IMR-90 (cell line): ENCODE results near the gene AQP6. TPM values are rescaled to one million over a fixed set of nuclear protein-coding genes. Genes with fewer than 3 reads are reported as not detected.

Experiments
- ATAC-seq: fragments of 200-7000 bp; cut with Tn5 transposase; 2 replicates; pipeline ENCODE4 v1.9.1; 2020; ENCODE audit warnings: low read depth, mild to moderate bottlenecking, moderate library complexity
- BruUV-seq: library from RNA; stranded (reverse); fragments of 400-500 nt; replicated peaks from 2 replicates; lab custom pipeline; 2021; lab: Mats Ljungman, UMichigan
- CTCF ChIA-PET: fragments of 300-600 bp; formaldehyde crosslinking; extraction: SDS; loops from one replicate; lab custom pipeline; 2021; ENCODE audit warnings: antibody characterized with exemption; lab: Yijun Ruan, JAX
- POLR2A ChIA-PET: fragments of 300-600 bp; sonication (Branson Sonifier 250); formaldehyde crosslinking; loops from one replicate; lab custom pipeline; 2022; ENCODE audit warnings: antibody characterized with exemption; ENCODE audit not compliant: unreplicated experiment; lab: Charles Lee
- DNase-seq: peaks from one replicate; pipeline ENCODE4 v3.0.0; 2013
- H2AFZ ChIP-seq: replicated peaks from 2 replicates; pipeline ENCODE3; 2013; ENCODE audit warnings: low read length, mild to moderate bottlenecking; ENCODE audit not compliant: poor library complexity
- H2AK5ac ChIP-seq: 2 replicates; pipeline ENCODE4 v1.6.1; 2013; ENCODE audit warnings: low read depth, low read length, inconsistent platforms
- H2AK9ac ChIP-seq: replicated peaks from 2 replicates; pipeline ENCODE3; 2013; ENCODE audit warnings: mild to moderate bottlenecking, low read depth, low read length, moderate library complexity; ENCODE audit not compliant: poor library complexity
- H2BK120ac ChIP-seq: 2 replicates; pipeline ENCODE4 v1.6.1; 2013; ENCODE audit warnings: low read depth, low read length, inconsistent platforms
- H2BK15ac ChIP-seq: 3 replicates; pipeline ENCODE4 v1.6.1; 2013; ENCODE audit warnings: low read depth, low read length, inconsistent platforms
- H2BK20ac ChIP-seq: 2 replicates; pipeline ENCODE4 v1.6.1; 2013; ENCODE audit warnings: low read depth, mild to moderate bottlenecking, inconsistent platforms, low read length, moderate library complexity
- H2BK5ac ChIP-seq: 2 replicates; pipeline ENCODE4 v1.6.1; 2013; ENCODE audit warnings: mild to moderate bottlenecking, low read depth, low read length, inconsistent platforms; ENCODE audit not compliant: poor library complexity, severe bottlenecking
- H3K14ac ChIP-seq: replicated peaks from 2 replicates; pipeline ENCODE4 v1.6.1; 2013; ENCODE audit warnings: low read depth, low read length, inconsistent platforms
- H3K18ac ChIP-seq: 2 replicates; pipeline ENCODE4 v1.6.1; 2013; ENCODE audit warnings: low read depth, low read length, control low read depth
- H3K23ac ChIP-seq: 2 replicates; pipeline ENCODE4 v1.6.1; 2013; ENCODE audit warnings: low read depth, low read length, inconsistent platforms
- H3K27ac ChIP-seq: 2 replicates; pipeline ENCODE4 v1.5.1; 2013; ENCODE audit warnings: mild to moderate bottlenecking, control low read depth, low read length; ENCODE audit not compliant: insufficient read depth
- H3K27me3 ChIP-seq: 2 replicates; pipeline ENCODE4 v1.6.1; 2013; ENCODE audit warnings: low read length; ENCODE audit not compliant: control insufficient read depth, insufficient read depth
- H3K36me3 ChIP-seq: 2 replicates; pipeline ENCODE4 v1.6.1; 2013; ENCODE audit warnings: low read length, mixed read lengths; ENCODE audit not compliant: control insufficient read depth, insufficient read depth
- H3K4ac ChIP-seq: 2 replicates; pipeline ENCODE4 v1.6.1; 2013; ENCODE audit warnings: low read depth, low read length, inconsistent platforms
- H3K4me1 ChIP-seq: 2 replicates; pipeline ENCODE4 v1.6.1; 2013; ENCODE audit warnings: low read length, mixed read lengths; ENCODE audit not compliant: control insufficient read depth, insufficient read depth
- H3K4me2 ChIP-seq: 2 replicates; pipeline ENCODE4 v1.6.1; 2013; ENCODE audit warnings: low read depth, mild to moderate bottlenecking, control low read depth, low read length, moderate library complexity
- H3K4me3 ChIP-seq: 2 replicates; pipeline ENCODE4 v1.5.1; 2013; ENCODE audit warnings: low read depth, mild to moderate bottlenecking, control low read depth, low read length, moderate library complexity; ENCODE audit not compliant: insufficient read depth
- H3K56ac ChIP-seq: 2 replicates; pipeline ENCODE4 v1.6.1; 2013; ENCODE audit warnings: low read length, inconsistent platforms; ENCODE audit not compliant: insufficient read depth; ENCODE audit errors: extremely low read depth
- H3K79me1 ChIP-seq, 2 experiments: 2 replicates each; pipeline ENCODE4 v1.6.1; 2013; ENCODE audit warnings: low read length in 2 of 2, inconsistent platforms in 1 of 2, low read depth in 1 of 2
- H3K9ac ChIP-seq: 2 replicates; pipeline ENCODE4 v1.6.1; 2013; ENCODE audit warnings: low read depth, low read length, control low read depth
- H3K9me1 ChIP-seq: 2 replicates; pipeline ENCODE4 v1.6.1; 2013; ENCODE audit warnings: low read length, inconsistent platforms; ENCODE audit not compliant: insufficient read depth
- H3K9me3 ChIP-seq: 2 replicates; pipeline ENCODE4 v1.6.1; 2013; ENCODE audit warnings: low read length; ENCODE audit not compliant: control insufficient read depth, insufficient read depth
- H4K20me1 ChIP-seq: 2 replicates; pipeline ENCODE4 v1.6.1; 2013; ENCODE audit warnings: low read length, inconsistent platforms; ENCODE audit not compliant: insufficient read depth
- H4K5ac ChIP-seq: 2 replicates; pipeline ENCODE4 v1.6.1; 2013; ENCODE audit warnings: mild to moderate bottlenecking, low read depth, low read length, control low read depth
- H4K8ac ChIP-seq, 2 experiments: 2 replicates each; pipeline ENCODE4 v1.6.1; 2013; ENCODE audit warnings: low read depth in 2 of 2, low read length in 2 of 2, control low read depth in 1 of 2, inconsistent platforms in 1 of 2
- H4K91ac ChIP-seq: 2 replicates; pipeline ENCODE4 v1.6.1; 2013; ENCODE audit warnings: low read depth, low read length, inconsistent platforms; ENCODE audit not compliant: insufficient read depth
- CEBPB ChIP-seq: IDR thresholded peaks from 2 replicates; pipeline ENCODE4 v1.6.1; 2012; ENCODE audit warnings: low read depth, low read length, improper control_type of control experiment
- ELK1 ChIP-seq: fragments of 150-350 bp; IDR thresholded peaks from 2 replicates; pipeline ENCODE4 v1.6.1; 2016; ENCODE audit warnings: low read depth, mild to moderate bottlenecking, low read length, moderate library complexity, borderline replicate concordance
- SMC3 ChIP-seq: fragments of 150-350 bp; IDR thresholded peaks from 2 replicates; pipeline ENCODE4 v1.6.1; 2016; ENCODE audit warnings: low read depth, mild to moderate bottlenecking, antibody characterized with exemption, low read length, moderate library complexity
- WGBS, 2 experiments: methylation state at CpG; one replicate each; pipeline versions ENCODE4 v1.1.5 to v1.1.7; 2013; ENCODE audit warnings: missing lambda C conversion rate in 2 of 2; ENCODE audit not compliant: insufficient read length in 1 of 2; ENCODE audit errors: extremely low coverage in 2 of 2; 5-methylcytosine and 5-hydroxymethylcytosine counted together
- dilution Hi-C: fragments of 300-500 bp; cut with HindIII; formaldehyde crosslinking; loops from one replicate; pipeline ENCODE4 v1.14.3; 2018; ENCODE audit warnings: low sequenced_read_pairs; ENCODE audit not compliant: unreplicated experiment
- in situ Hi-C: fragments of 300-500 bp; cut with MboI; formaldehyde crosslinking; loops from 3 replicates; pipeline ENCODE4 v1.14.3; 2019; ENCODE audit warnings: low sequenced_read_pairs, inconsistent platforms, mixed read lengths
- intact Hi-C: fragments of 100-400 bp; cut with micrococcal nuclease; formaldehyde crosslinking; loops from 2 replicates; pipeline ENCODE4 v1.10.0; 2022
- polyA plus RNA-seq, 3 experiments: library from polyadenylated mRNA; depleted of rRNA; stranded (reverse); fragments of >200 nt; gene quantifications; 2 replicates each; pipeline ENCODE4 v1.2.3, GENCODE V29; 2012; ENCODE audit warnings: low replicate concordance in 1 of 3
- total RNA-seq: library from RNA; depleted of rRNA; stranded (reverse); fragments of >200 nt; gene quantifications from 2 replicates; pipeline ENCODE4 v1.2.3, GENCODE V29; 2012

Gene AQP6
- total and polyA plus RNA-seq, 2 of the 4 experiments (the other 2 are of a cell fraction) = not detected

DNA sequence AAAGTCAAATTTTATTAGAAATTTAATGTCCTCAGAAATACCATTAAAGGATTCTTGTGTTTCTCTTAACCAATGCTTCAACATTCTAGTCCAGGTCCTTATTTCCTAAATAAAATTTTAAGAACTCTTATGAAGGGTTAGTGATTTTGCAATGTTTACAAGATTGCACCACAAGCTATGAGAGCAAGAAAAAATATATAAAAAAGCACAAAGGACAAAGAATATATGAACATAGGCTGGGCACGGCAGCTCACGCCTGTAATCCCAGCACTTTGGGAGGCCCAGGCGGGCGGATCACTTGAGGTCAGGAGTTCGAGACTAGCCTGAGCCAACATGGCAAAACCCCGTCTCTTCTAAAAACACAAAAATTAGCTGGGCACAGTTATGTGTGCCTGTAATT, 44.9 kb downstream of the AQP6 start:
- Histone ChIP-seq H2BK15ac (no peak overlapping the region), H3K9me3 (no peaks in the 10 kb centered on the region), H4K91ac (no peak overlapping the region; the same call in 1 of the 2 replicates), H2BK5ac (peak overlapping the region; percentile 84), H3K23ac (no peak overlapping the region), H3K27me3 (no peaks in the 10 kb centered on the region), H4K5ac (peak overlapping the region; percentile 85), H4K8ac (peak overlapping the region; percentile 47 to 84; a peak in 3 of 4 replicates), H3K9me1 (peaks cover 4% of the 10 kb centered on the region; the same call in 1 of the 2 replicates), H2AK5ac (peak overlapping the region; percentile 65; the same call in 1 of the 2 replicates), H2BK20ac (0 out of 2 replicates have a peak overlapping the region, but pooled peaks have one; percentile 20), H2AK9ac (peak overlapping the region; percentile 17), H3K14ac (no peak overlapping the region; the same call in 1 of the 2 replicates), H4K20me1 (no peaks in the 10 kb centered on the region; the same call in none of the 2 replicates), H2AFZ (no peak overlapping the region), H3K4me3 (no peak overlapping the region), H3K36me3 (0 out of 2 replicates have a peak, but pooled peaks cover 3% of the 10 kb centered on the region), H3K9ac (peak overlapping the region; percentile 67), H3K4ac (no peak overlapping the region), H3K4me1 (peaks cover 6% of the 10 kb centered on the region), H3K18ac (peak overlapping the region; percentile 67), H2BK120ac (peak overlapping the region; percentile 38; the same call in 1 of the 2 replicates), H3K56ac (peak overlapping the region; percentile 28), H3K79me1 (peaks cover 15 to 40% of the 10 kb centered on the region in 2 experiments), H3K4me2 (peak overlapping the region; percentile 58), H3K27ac (peak overlapping the region; percentile 91)
- ChIA-PET CTCF (interaction anchor here (0.9 to 3.3 kb wide), 3 partner anchors 21 to 253 kb away, joined by 3 to 12 read pairs (median 3); no protein-coding TSS in a partner anchor), POLR2A (interaction anchor here (1.0 kb wide), 1 partner anchor 8 kb away, joined by 5 read pairs; the partner anchor contains the start of gene RACGAP1)
- dilution Hi-C loops (no loop called here), intact Hi-C loops (no loop called here), in situ Hi-C loops (no loop called here)
- DNase-seq (peak; percentile 61), ATAC-seq (peak; percentile 53)
- 62% methylated on average over 4 of the region's 6 CpGs; no CpG with 5 or more reads in 1 of the 2 experiments for WGBS, 2 experiments
- no peak for TF ChIP-seq ELK1
- TF ChIP-seq CEBPB = peak; percentile 88
- TF ChIP-seq SMC3 = no peak
- no TSS peak for BruUV-seq
